Measurements from ENCODE around the gene ITPA.

DNA sequence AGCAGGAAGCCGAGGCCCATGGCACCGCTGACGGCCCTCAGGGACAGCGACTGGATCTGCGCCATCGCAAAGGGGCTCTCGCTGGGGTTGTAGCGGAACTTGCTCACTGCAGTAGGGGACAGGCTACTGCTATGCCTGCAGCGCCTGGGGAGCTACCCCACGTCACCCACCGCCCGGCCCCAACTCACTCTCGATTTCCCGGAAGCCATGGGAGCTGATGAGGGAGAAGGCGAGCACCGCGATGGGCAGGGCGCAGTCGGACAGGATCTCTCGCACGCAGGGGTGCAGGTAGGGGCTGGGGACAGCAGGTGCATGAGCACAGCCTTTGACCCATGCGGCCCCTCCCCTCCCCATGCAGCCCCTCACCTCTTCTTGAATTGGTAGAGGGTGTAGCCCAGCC is 19.9 kb downstream of the ITPA start:
- TF ChIP-seq, protein P1, sequence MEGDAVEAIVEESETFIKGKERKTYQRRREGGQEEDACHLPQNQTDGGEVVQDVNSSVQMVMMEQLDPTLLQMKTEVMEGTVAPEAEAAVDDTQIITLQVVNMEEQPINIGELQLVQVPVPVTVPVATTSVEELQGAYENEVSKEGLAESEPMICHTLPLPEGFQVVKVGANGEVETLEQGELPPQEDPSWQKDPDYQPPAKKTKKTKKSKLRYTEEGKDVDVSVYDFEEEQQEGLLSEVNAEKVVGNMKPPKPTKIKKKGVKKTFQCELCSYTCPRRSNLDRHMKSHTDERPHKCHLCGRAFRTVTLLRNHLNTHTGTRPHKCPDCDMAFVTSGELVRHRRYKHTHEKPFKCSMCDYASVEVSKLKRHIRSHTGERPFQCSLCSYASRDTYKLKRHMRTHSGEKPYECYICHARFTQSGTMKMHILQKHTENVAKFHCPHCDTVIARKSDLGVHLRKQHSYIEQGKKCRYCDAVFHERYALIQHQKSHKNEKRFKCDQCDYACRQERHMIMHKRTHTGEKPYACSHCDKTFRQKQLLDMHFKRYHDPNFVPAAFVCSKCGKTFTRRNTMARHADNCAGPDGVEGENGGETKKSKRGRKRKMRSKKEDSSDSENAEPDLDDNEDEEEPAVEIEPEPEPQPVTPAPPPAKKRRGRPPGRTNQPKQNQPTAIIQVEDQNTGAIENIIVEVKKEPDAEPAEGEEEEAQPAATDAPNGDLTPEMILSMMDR (IDR thresholded peaks at IDR 0.05) = no peak
- TF ChIP-seq, protein P2, sequence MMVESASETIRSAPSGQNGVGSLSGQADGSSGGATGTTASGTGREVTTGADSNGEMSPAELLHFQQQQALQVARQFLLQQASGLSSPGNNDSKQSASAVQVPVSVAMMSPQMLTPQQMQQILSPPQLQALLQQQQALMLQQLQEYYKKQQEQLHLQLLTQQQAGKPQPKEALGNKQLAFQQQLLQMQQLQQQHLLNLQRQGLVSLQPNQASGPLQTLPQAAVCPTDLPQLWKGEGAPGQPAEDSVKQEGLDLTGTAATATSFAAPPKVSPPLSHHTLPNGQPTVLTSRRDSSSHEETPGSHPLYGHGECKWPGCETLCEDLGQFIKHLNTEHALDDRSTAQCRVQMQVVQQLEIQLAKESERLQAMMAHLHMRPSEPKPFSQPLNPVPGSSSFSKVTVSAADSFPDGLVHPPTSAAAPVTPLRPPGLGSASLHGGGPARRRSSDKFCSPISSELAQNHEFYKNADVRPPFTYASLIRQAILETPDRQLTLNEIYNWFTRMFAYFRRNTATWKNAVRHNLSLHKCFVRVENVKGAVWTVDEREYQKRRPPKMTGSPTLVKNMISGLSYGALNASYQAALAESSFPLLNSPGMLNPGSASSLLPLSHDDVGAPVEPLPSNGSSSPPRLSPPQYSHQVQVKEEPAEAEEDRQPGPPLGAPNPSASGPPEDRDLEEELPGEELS (CRISPR knock-in tag; IDR thresholded peaks at IDR 0.05) = no peak
- TF ChIP-seq, protein P3, sequence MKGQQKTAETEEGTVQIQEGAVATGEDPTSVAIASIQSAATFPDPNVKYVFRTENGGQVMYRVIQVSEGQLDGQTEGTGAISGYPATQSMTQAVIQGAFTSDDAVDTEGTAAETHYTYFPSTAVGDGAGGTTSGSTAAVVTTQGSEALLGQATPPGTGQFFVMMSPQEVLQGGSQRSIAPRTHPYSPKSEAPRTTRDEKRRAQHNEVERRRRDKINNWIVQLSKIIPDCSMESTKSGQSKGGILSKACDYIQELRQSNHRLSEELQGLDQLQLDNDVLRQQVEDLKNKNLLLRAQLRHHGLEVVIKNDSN (CRISPR knock-in tag; IDR thresholded peaks at IDR 0.05) = no peak
- TF ChIP-seq, protein P4, sequence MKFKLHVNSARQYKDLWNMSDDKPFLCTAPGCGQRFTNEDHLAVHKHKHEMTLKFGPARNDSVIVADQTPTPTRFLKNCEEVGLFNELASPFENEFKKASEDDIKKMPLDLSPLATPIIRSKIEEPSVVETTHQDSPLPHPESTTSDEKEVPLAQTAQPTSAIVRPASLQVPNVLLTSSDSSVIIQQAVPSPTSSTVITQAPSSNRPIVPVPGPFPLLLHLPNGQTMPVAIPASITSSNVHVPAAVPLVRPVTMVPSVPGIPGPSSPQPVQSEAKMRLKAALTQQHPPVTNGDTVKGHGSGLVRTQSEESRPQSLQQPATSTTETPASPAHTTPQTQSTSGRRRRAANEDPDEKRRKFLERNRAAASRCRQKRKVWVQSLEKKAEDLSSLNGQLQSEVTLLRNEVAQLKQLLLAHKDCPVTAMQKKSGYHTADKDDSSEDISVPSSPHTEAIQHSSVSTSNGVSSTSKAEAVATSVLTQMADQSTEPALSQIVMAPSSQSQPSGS (CRISPR knock-in tag; IDR thresholded peaks at IDR 0.05; ENCODE audit: borderline replicate concordance, low read depth) = no peak
- TF ChIP-seq, protein P5, sequence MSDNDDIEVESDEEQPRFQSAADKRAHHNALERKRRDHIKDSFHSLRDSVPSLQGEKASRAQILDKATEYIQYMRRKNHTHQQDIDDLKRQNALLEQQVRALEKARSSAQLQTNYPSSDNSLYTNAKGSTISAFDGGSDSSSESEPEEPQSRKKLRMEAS (CRISPR knock-in tag; IDR thresholded peaks at IDR 0.05) = no peak
- no peak for TF ChIP-seq ELF4 (CRISPR knock-in tag; IDR thresholded peaks at IDR 0.05; ENCODE audit: low read depth)
- TF ChIP-seq, protein P6, sequence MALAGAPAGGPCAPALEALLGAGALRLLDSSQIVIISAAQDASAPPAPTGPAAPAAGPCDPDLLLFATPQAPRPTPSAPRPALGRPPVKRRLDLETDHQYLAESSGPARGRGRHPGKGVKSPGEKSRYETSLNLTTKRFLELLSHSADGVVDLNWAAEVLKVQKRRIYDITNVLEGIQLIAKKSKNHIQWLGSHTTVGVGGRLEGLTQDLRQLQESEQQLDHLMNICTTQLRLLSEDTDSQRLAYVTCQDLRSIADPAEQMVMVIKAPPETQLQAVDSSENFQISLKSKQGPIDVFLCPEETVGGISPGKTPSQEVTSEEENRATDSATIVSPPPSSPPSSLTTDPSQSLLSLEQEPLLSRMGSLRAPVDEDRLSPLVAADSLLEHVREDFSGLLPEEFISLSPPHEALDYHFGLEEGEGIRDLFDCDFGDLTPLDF (CRISPR knock-in tag; IDR thresholded peaks at IDR 0.05) = no peak
- no peak for TF ChIP-seq NR2C2 (CRISPR knock-in tag; IDR thresholded peaks at IDR 0.05)
- TF ChIP-seq TCF7 (CRISPR knock-in tag; IDR thresholded peaks at IDR 0.05; ENCODE audit: low read depth) = no peak
- TF ChIP-seq, protein P7, sequence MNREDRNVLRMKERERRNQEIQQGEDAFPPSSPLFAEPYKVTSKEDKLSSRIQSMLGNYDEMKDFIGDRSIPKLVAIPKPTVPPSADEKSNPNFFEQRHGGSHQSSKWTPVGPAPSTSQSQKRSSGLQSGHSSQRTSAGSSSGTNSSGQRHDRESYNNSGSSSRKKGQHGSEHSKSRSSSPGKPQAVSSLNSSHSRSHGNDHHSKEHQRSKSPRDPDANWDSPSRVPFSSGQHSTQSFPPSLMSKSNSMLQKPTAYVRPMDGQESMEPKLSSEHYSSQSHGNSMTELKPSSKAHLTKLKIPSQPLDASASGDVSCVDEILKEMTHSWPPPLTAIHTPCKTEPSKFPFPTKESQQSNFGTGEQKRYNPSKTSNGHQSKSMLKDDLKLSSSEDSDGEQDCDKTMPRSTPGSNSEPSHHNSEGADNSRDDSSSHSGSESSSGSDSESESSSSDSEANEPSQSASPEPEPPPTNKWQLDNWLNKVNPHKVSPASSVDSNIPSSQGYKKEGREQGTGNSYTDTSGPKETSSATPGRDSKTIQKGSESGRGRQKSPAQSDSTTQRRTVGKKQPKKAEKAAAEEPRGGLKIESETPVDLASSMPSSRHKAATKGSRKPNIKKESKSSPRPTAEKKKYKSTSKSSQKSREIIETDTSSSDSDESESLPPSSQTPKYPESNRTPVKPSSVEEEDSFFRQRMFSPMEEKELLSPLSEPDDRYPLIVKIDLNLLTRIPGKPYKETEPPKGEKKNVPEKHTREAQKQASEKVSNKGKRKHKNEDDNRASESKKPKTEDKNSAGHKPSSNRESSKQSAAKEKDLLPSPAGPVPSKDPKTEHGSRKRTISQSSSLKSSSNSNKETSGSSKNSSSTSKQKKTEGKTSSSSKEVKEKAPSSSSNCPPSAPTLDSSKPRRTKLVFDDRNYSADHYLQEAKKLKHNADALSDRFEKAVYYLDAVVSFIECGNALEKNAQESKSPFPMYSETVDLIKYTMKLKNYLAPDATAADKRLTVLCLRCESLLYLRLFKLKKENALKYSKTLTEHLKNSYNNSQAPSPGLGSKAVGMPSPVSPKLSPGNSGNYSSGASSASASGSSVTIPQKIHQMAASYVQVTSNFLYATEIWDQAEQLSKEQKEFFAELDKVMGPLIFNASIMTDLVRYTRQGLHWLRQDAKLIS (CRISPR knock-in tag; IDR thresholded peaks at IDR 0.05; ENCODE audit: borderline replicate concordance) = no peak
